Keratinocyte (primary cell): ENCODE measurements around the gene RARA. TPM values are rescaled to one million over a fixed set of nuclear protein-coding genes. Genes with fewer than 3 reads are reported as not detected.

Source experiments
- DNase-seq: peaks from one replicate; pipeline ENCODE4 v3.0.0-alpha.2; 2011; ENCODE audit warnings: low read depth, missing footprints, low spot score
- FAIRE-seq: peaks from 2 replicates; lab custom pipeline; 2011; peaks lifted over from hg19 to GRCh38; lab: Jason Lieb, UNC
- H2AFZ ChIP-seq: 2 replicates; pipeline ENCODE4 v1.6.0; 2012; ENCODE audit warnings: low read length, control low read depth, inconsistent platforms; ENCODE audit not compliant: control insufficient read depth
- H3K27ac ChIP-seq: 2 replicates; pipeline ENCODE4 v1.5.1; 2011; ENCODE audit warnings: low read length; ENCODE audit not compliant: control insufficient read depth, insufficient read depth
- H3K27me3 ChIP-seq: 3 replicates; pipeline ENCODE4 v1.6.0; 2011; ENCODE audit warnings: low read length; ENCODE audit not compliant: control insufficient read depth, insufficient read depth; ENCODE audit errors: extremely low read depth
- H3K36me3 ChIP-seq, 2 experiments: 2 replicates in 1 of 2; 3 replicates in 1 of 2; pipeline ENCODE4 v1.5.1; 2011; ENCODE audit warnings: low read length in 2 of 2, mild to moderate bottlenecking in 1 of 2; ENCODE audit not compliant: control insufficient read depth in 2 of 2, insufficient read depth in 2 of 2; ENCODE audit errors: extremely low read depth in 1 of 2
- H3K4me1 ChIP-seq: 3 replicates; pipeline ENCODE4 v1.5.1; 2011; ENCODE audit warnings: low read length; ENCODE audit not compliant: control insufficient read depth, insufficient read depth; ENCODE audit errors: extremely low read depth
- H3K4me2 ChIP-seq: 3 replicates; pipeline ENCODE4 v1.6.0; 2011; ENCODE audit warnings: low read depth, low read length; ENCODE audit not compliant: control insufficient read depth, insufficient read depth; ENCODE audit errors: extremely low read depth
- H3K4me3 ChIP-seq, 3 experiments: fragments of 200-600 bp in 1 of 3; sonication (generic) in 1 of 3; 2 replicates in 2 of 3; 3 replicates in 1 of 3; pipeline ENCODE4 v1.5.1; 2011 to 2016; ENCODE audit warnings: low read length in 3 of 3, mild to moderate bottlenecking in 3 of 3, control low read depth in 2 of 3, inconsistent platforms in 1 of 3, low read depth in 1 of 3, mixed read lengths in 1 of 3, mixed run types in 1 of 3, moderate library complexity in 1 of 3; ENCODE audit not compliant: control insufficient read depth in 2 of 3, insufficient read depth in 2 of 3; ENCODE audit errors: extremely low read depth in 1 of 3
- H3K79me2 ChIP-seq: 2 replicates; pipeline ENCODE4 v1.6.0; 2012; ENCODE audit warnings: low read length; ENCODE audit not compliant: control insufficient read depth, insufficient read depth
- H3K9ac ChIP-seq: 3 replicates; pipeline ENCODE4 v1.6.0; 2011; ENCODE audit warnings: low read length; ENCODE audit not compliant: control insufficient read depth, insufficient read depth; ENCODE audit errors: extremely low read depth
- H3K9me1 ChIP-seq: 3 replicates; pipeline ENCODE4 v1.6.0; 2011; ENCODE audit warnings: low read length; ENCODE audit not compliant: control insufficient read depth, insufficient read depth; ENCODE audit errors: extremely low read depth
- H3K9me3 ChIP-seq: 2 replicates; pipeline ENCODE4 v1.5.1; 2012; ENCODE audit warnings: low read depth, low read length; ENCODE audit not compliant: control insufficient read depth
- H4K20me1 ChIP-seq: 3 replicates; pipeline ENCODE4 v1.6.0; 2011; ENCODE audit warnings: low read length; ENCODE audit not compliant: control insufficient read depth, insufficient read depth; ENCODE audit errors: extremely low read depth
- CTCF ChIP-seq, 3 experiments: IDR thresholded peaks in 1 of 3; conservative IDR thresholded peaks in 1 of 3; optimal IDR thresholded peaks in 1 of 3; 2 replicates in 2 of 3; 3 replicates in 1 of 3; pipeline versions ENCODE3 to v1.5.1; 2011; ENCODE audit warnings: low read length in 3 of 3, mild to moderate bottlenecking in 3 of 3, moderate library complexity in 2 of 3, control low read depth in 1 of 3, inconsistent platforms in 1 of 3; ENCODE audit not compliant: insufficient read depth in 2 of 3; ENCODE audit errors: extremely low read depth in 1 of 3
- EZH2 ChIP-seq: IDR thresholded peaks from one replicate; pipeline ENCODE4 v1.6.1; 2012; ENCODE audit warnings: inconsistent platforms, mild to moderate bottlenecking, low read length, moderate library complexity
- dilution Hi-C: fragments of 300-500 bp; cut with MboI; formaldehyde crosslinking; loops from one replicate; pipeline ENCODE4 v1.7.0; 2020; ENCODE audit warnings: low sequenced_read_pairs; ENCODE audit not compliant: extremely low pct_ligation_motif_present
- polyA plus RNA-seq, 5 experiments: library from polyadenylated mRNA; depleted of rRNA in 3 of 5; stranded (reverse) in 3 of 5; stranded (forward) in 1 of 5; unstranded in 1 of 5; fragments of >200 nt; gene quantifications; 1 replicate in 1 of 5; 2 replicates in 3 of 5; 3 replicates in 1 of 5; pipeline versions ENCODE4 v1.2.1 to v1.2.3, GENCODE V29; 2011 to 2012; ENCODE audit warnings: missing spikeins in 2 of 5, low read depth in 1 of 5, low replicate concordance in 1 of 5

Gene RARA
- polyA plus RNA-seq, 1 donor (not counting 4 experiments of a cell fraction or from before 2014, with no cell fraction given): 3.8 TPM

GRCh38 chr17:40347319-40348135, 38.5 kb downstream of the RARA start:
- no peak overlapping the region for H3K4me2 ChIP-seq
- peaks cover 8 to 10% of the 10 kb centered on the region in 2 experiments for H3K36me3 ChIP-seq
- H3K9ac ChIP-seq: no peak overlapping the region
- H3K27me3 ChIP-seq: no peaks in the 10 kb centered on the region
- H3K4me1 ChIP-seq: peaks cover 71% of the 10 kb centered on the region
- H4K20me1 ChIP-seq: no peaks in the 10 kb centered on the region
- DNase-seq (no peak), FAIRE-seq (no peak)
- TF ChIP-seq CTCF (optimal IDR thresholded peaks at IDR 0.05 in 1 of 3, IDR thresholded peaks at IDR 0.05 in 1 of 3, conservative IDR thresholded peaks at IDR 0.05 in 1 of 3; ENCODE audit: extremely low read depth in 1 of 3, insufficient read depth in 2 of 3, low read length in 3 of 3) (no peak), EZH2 (no peak)
- no peak overlapping the region for H3K4me3 ChIP-seq
- H3K9me3 ChIP-seq: no peaks in the 10 kb centered on the region
- peaks cover 2% of the 10 kb centered on the region for H3K9me1 ChIP-seq
- H2AFZ ChIP-seq: no peak overlapping the region
- dilution Hi-C loops: no loop called here
- H3K79me2 ChIP-seq: peaks cover 32% of the 10 kb centered on the region
- H3K27ac ChIP-seq: no peak overlapping the region

DNA sequence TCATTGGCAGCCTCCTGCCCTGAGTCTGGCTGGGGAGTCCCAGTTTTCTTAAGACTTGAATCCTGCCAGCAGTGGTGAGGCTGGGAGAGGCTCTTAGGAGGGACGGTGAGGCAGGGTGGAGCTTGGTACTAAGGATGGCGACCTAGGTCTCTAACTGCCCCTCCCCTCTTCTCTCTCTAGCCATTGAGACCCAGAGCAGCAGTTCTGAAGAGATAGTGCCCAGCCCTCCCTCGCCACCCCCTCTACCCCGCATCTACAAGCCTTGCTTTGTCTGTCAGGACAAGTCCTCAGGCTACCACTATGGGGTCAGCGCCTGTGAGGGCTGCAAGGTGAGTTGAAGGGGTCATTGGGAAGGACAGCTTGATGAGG, 39.1 kb downstream of the RARA start:
- Histone ChIP-seq H2AFZ (no peak overlapping the region), H3K9ac (no peak overlapping the region), H3K27ac (no peak overlapping the region), H3K79me2 (peaks cover 30% of the 10 kb centered on the region), H3K4me3 (no peak overlapping the region), H3K9me3 (no peaks in the 10 kb centered on the region), H3K36me3 (peaks cover 8 to 16% of the 10 kb centered on the region in 2 experiments), H3K4me2 (no peak overlapping the region), H3K27me3 (no peaks in the 10 kb centered on the region), H4K20me1 (no peaks in the 10 kb centered on the region), H3K4me1 (peaks cover 66% of the 10 kb centered on the region), H3K9me1 (peaks cover 2% of the 10 kb centered on the region)
- no peak for FAIRE-seq
- no peak for DNase-seq
- dilution Hi-C loops: no loop called here
- no peak for TF ChIP-seq EZH2
- no peak for TF ChIP-seq CTCF (optimal IDR thresholded peaks at IDR 0.05 in 1 of 3, IDR thresholded peaks at IDR 0.05 in 1 of 3, conservative IDR thresholded peaks at IDR 0.05 in 1 of 3; ENCODE audit: extremely low read depth in 1 of 3, insufficient read depth in 2 of 3, low read length in 3 of 3)
